Upper lobe of left lung (tissue), 6 donors: ENCODE results near the gene SLC9C1. TPM values are rescaled to one million over a fixed set of nuclear protein-coding genes. Genes with fewer than 3 reads are reported as not detected.

Experiments used
- ATAC-seq, 2 donors: fragments of 200-7000 bp; cut with Tn5 transposase; one replicate each; pipeline ENCODE4 v1.9.1; 2022; ENCODE audit warnings: mild to moderate bottlenecking in 2 of 2, moderate library complexity in 2 of 2; ENCODE audit not compliant: low FRiP score in 2 of 2
- DNase-seq, 2 donors: peaks; one replicate each; pipeline ENCODE4 v3.0.0-alpha.2; 2019 to 2020
- H3K27ac ChIP-seq, 4 donors: fragments of 200-600 bp; sonication (generic); one replicate each; pipeline ENCODE4 v1.5.1; 2016 to 2019
- H3K27me3 ChIP-seq, 4 donors: fragments of 200-600 bp; sonication (generic); one replicate each; pipeline ENCODE4 v1.5.1; 2017 to 2019
- H3K36me3 ChIP-seq, 4 donors: fragments of 200-600 bp; sonication (generic); one replicate each; pipeline ENCODE4 v1.5.1; 2016 to 2019
- H3K4me1 ChIP-seq, 4 donors: fragments of 200-600 bp; sonication (generic); one replicate each; pipeline ENCODE4 v1.5.1; 2018 to 2019
- H3K4me3 ChIP-seq, 4 donors: fragments of 200-600 bp; sonication (generic); one replicate each; pipeline ENCODE4 v1.5.1; 2017 to 2019; ENCODE audit warnings: mild to moderate bottlenecking in 2 of 4, moderate library complexity in 1 of 4
- H3K9me3 ChIP-seq, 4 donors: fragments of 200-600 bp; sonication (generic); one replicate each; pipeline ENCODE4 v1.5.1; 2018 to 2019
- EP300 ChIP-seq, 4 donors: sonication (generic); formaldehyde crosslinking; IDR thresholded peaks; one replicate each; pipeline ENCODE4 v1.5.1; 2017; ENCODE audit warnings: antibody characterized with exemption in 4 of 4, control low read depth in 2 of 4
- POLR2A ChIP-seq, 4 donors: fragments of 450-650 bp; IDR thresholded peaks; one replicate each; pipeline ENCODE4 v1.5.1; 2016 to 2017; ENCODE audit warnings: antibody characterized with exemption in 4 of 4, mild to moderate bottlenecking in 2 of 4
- POLR2AphosphoS5 ChIP-seq, 2 donors: sonication (generic); formaldehyde crosslinking; IDR thresholded peaks; one replicate each; pipeline ENCODE4 v1.5.1; 2017; ENCODE audit warnings: antibody characterized with exemption in 2 of 2
- WGBS, 2 donors: methylation state at CpG; one replicate each; pipeline ENCODE4 v1.1.5; 2017 to 2018; 5-methylcytosine and 5-hydroxymethylcytosine counted together
- total RNA-seq, 6 donors: library from RNA; depleted of rRNA in 4 of 6; stranded (reverse); fragments of >200 nt in 4 of 6; gene quantifications; one replicate each; pipeline versions ENCODE4 v1.1.0 to v1.2.1, GENCODE V29; 2016 to 2021
- TF ChIP-seq, protein P1 (sequence below), 6 experiments: fragments of 450-650 bp in 4 of 6; fragments of 200-600 bp in 2 of 6; sonication (generic) in 2 of 6; IDR thresholded peaks; one replicate each; pipeline ENCODE4 v1.5.1; 2016 to 2019; ENCODE audit warnings: antibody characterized with exemption in 6 of 6
- donor health status: DM: no; HTN: no; CAD: no; lungs with moderate emphysema.
- donor health status: DM: no; HTN: yes; CAD: no; lungs with severe emphysema.

Gene SLC9C1
- total RNA-seq, 6 donors from 2014 or later = not detected

DNA sequence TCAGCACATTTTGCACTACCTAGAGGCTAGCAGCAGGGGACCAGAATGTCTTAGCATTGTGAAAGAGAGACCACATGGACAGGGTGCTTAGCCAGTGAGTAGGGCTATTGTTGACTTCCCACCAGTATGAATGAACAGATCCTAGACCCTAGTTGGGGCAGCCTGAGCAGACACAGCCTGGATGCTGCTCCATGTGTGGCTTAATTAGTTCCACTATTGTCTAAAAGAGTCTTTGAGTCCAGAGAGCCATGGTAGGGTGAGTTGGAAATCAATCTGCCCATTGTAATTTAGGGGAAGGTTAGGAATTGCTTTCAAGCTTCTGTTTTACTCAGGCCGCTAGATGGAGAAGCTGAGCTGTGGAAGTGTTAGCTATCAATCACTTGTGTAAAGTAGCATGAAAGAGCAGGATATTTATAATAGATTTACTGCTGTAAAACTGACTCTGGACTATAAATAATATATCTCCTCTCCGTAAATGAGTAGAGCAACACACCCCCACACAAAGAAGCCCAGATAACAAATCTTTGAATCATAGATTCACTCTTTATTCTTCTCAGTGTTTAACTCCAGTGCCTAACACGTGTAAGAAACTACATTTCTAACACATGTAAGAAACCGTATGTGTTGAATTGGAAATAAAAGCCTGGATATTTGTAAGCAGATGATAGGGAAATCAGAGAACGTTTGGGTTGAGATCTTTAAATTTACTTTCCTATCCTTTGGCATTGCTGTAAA, 156.9 kb downstream of the SLC9C1 start:
- Histone ChIP-seq H3K4me3 (no peak overlapping the region), H3K27ac (no peak overlapping the region), H3K4me1 (peaks cover 0 to 7% (median 0%) of the 10 kb centered on the region in 4 donors), H3K9me3 (no peaks in the 10 kb centered on the region), H3K27me3 (no peaks in the 10 kb centered on the region), H3K36me3 (no peaks in the 10 kb centered on the region)
- ATAC-seq (peak in 1 of 2 donors; percentile 70), DNase-seq (no peak)
- no peak for TF ChIP-seq EP300 (IDR thresholded peaks at IDR 0.05)
- TF ChIP-seq, protein P1, sequence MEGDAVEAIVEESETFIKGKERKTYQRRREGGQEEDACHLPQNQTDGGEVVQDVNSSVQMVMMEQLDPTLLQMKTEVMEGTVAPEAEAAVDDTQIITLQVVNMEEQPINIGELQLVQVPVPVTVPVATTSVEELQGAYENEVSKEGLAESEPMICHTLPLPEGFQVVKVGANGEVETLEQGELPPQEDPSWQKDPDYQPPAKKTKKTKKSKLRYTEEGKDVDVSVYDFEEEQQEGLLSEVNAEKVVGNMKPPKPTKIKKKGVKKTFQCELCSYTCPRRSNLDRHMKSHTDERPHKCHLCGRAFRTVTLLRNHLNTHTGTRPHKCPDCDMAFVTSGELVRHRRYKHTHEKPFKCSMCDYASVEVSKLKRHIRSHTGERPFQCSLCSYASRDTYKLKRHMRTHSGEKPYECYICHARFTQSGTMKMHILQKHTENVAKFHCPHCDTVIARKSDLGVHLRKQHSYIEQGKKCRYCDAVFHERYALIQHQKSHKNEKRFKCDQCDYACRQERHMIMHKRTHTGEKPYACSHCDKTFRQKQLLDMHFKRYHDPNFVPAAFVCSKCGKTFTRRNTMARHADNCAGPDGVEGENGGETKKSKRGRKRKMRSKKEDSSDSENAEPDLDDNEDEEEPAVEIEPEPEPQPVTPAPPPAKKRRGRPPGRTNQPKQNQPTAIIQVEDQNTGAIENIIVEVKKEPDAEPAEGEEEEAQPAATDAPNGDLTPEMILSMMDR (IDR thresholded peaks at IDR 0.05) = peak in 2 of 6 experiments; percentile 11 to 26
- 26 to 37% methylated on average over 5 of the region's 5 CpGs for WGBS, 2 donors

DNA sequence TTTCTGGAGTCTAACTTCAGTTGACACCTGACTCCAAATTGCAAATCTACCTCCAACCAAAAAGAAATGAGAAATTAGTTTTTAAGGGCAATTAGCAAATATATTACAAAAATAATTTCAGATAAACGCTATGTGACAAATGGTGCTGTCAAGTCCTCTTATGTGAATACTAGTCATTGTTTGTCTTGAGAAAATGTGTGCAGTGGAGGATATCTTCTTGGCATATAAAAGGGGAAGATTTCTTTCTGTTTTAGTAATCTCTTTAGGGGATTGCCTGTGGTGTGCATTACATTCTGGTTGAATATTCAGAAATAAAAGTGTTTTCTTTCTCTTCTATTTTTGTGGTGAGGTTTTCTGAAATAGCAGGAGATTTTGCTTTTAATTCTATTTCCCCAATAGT, 158.0 kb downstream of the SLC9C1 start:
- DNase-seq (no peak), ATAC-seq (peak in 1 of 2 donors; percentile 59)
- Histone ChIP-seq H3K4me1 (peaks cover 0 to 7% (median 0%) of the 10 kb centered on the region in 4 donors), H3K27me3 (no peaks in the 10 kb centered on the region), H3K36me3 (no peaks in the 10 kb centered on the region), H3K27ac (no peak overlapping the region), H3K9me3 (no peaks in the 10 kb centered on the region), H3K4me3 (no peak overlapping the region)
- TF ChIP-seq EP300 (IDR thresholded peaks at IDR 0.05) = no peak
- no peak for TF ChIP-seq POLR2AphosphoS5 (IDR thresholded peaks at IDR 0.05)
- TF ChIP-seq, protein P1 (IDR thresholded peaks at IDR 0.05) = no peak
- TF ChIP-seq POLR2A (IDR thresholded peaks at IDR 0.05) = no peak
- WGBS, 2 donors = 69 to 72% methylated on average over 1 of the region's 1 CpG

DNA sequence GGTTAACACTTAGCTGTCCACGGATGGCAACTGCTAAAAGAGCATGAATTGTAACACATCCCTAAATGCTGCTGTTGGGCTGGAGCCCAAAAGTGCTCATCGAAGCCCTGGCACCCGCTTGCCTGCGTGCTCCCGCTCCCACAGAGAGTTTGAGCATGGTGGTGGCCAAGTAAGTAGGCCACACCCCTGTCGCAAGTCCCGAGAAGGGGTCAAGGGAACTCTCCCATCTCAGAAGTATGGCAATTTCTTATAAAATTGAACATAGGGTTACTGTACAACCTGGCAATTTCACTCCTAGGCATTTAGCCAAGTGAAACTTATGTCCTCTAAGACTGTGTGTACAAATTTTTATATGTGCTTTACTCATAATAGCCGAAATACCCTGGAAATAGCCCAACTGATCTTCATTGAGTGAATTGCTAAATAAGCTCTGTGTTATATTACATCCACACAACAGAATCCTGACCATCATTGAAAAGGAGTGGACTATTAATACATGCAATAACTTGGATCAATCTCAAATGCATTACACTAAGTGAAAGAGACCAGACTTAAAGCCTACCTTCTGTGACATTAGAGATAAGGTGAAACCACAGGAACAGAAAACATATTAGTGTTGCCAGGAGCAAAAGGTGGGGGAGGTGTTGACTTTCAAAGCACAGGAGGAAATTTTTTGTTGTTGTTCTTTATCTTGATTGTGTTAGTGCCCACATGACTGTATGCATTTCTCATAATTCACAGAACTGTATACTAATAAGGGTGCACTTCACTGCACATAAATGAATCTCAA, 159.5 kb downstream of the SLC9C1 start:
- TF ChIP-seq POLR2AphosphoS5 (IDR thresholded peaks at IDR 0.05) (no peak), POLR2A (IDR thresholded peaks at IDR 0.05) (no peak), EP300 (IDR thresholded peaks at IDR 0.05) (no peak)
- TF ChIP-seq, protein P1 (IDR thresholded peaks at IDR 0.05) = no peak
- Histone ChIP-seq H3K4me3 (no peak overlapping the region), H3K36me3 (no peaks in the 10 kb centered on the region), H3K27me3 (no peaks in the 10 kb centered on the region), H3K27ac (no peak overlapping the region), H3K4me1 (peaks cover 0 to 7% (median 0%) of the 10 kb centered on the region in 4 donors), H3K9me3 (no peaks in the 10 kb centered on the region)
- WGBS, 2 donors = 66 to 67% methylated on average over 8 of the region's 8 CpGs
- DNase-seq (peak in 1 of 2 donors; percentile 11), ATAC-seq (no peak)

DNA sequence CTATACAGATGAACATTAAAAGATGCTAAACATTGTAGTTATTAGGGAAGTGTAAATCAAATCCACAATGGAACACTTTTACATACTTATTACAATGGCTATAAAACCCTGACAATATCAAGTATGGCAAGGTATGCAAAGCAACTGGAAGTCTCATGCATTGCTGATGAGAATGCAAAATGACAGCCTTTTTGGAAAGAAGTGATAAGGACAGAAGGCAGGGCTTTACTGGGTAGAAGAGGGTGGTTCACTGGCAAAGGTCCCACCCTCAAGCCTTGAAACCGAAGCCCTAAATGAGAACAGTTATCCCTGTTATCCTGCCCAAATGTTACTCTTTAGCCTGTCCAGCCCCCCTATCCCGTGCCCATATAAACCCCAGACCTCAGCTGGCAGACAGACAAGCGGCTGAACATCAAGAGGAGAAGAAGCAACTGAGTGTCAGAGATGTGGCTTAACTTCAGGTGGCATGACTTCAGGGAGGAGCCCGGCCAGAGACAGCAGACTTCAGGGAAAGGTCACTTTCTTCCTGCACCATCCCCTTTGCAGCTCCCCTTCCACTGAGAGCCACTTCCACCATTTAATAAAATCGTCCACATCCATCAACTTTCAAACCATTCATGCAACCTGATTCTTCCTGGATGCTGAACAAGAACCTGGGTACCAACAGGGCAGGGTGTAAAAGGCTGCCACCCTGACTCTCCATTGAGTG, 160.2 kb downstream of the SLC9C1 start:
- no peak overlapping the region for H3K4me3 ChIP-seq
- ATAC-seq (no peak), DNase-seq (no peak)
- no peaks in the 10 kb centered on the region for H3K9me3 ChIP-seq
- 86 to 89% methylated on average over 5 of the region's 5 CpGs for WGBS, 2 donors
- H3K36me3 ChIP-seq = no peaks in the 10 kb centered on the region
- no peak overlapping the region for H3K27ac ChIP-seq
- peaks cover 0 to 7% (median 0%) of the 10 kb centered on the region in 4 donors for H3K4me1 ChIP-seq
- TF ChIP-seq, protein P1 (IDR thresholded peaks at IDR 0.05) = no peak
- TF ChIP-seq POLR2AphosphoS5 (IDR thresholded peaks at IDR 0.05) = no peak
- TF ChIP-seq EP300 (IDR thresholded peaks at IDR 0.05) = no peak
- no peak for TF ChIP-seq POLR2A (IDR thresholded peaks at IDR 0.05)
- H3K27me3 ChIP-seq = no peaks in the 10 kb centered on the region
